Astrocyte (in vitro differentiated cells and primary cell): Measurements from ENCODE around the gene IQGAP2.
"Not testable (repeated sequence)": the region's sequence is repeated elsewhere in the genome, so short reads cannot be mapped to it uniquely, and the experiment has no call there.

ENCODE experiments used
- EZH2 ChIP-seq: IDR thresholded peaks from 2 replicates; pipeline ENCODE4 v1.6.1; 2012; ENCODE audit warnings: mild to moderate bottlenecking, low read length, inconsistent platforms; ENCODE audit not compliant: insufficient read depth
- TF ChIP-seq, protein P1 (sequence below): IDR thresholded peaks from 2 replicates; pipeline ENCODE4 v1.5.1; 2011; ENCODE audit warnings: low read depth, mild to moderate bottlenecking, inconsistent platforms, low read length, moderate library complexity; ENCODE audit not compliant: insufficient read depth

GRCh38 chr5:76550881-76551280 lies 147.8 kb downstream of the IQGAP2 start:
- TF ChIP-seq EZH2: not testable (repeated sequence)
- TF ChIP-seq, protein P1, sequence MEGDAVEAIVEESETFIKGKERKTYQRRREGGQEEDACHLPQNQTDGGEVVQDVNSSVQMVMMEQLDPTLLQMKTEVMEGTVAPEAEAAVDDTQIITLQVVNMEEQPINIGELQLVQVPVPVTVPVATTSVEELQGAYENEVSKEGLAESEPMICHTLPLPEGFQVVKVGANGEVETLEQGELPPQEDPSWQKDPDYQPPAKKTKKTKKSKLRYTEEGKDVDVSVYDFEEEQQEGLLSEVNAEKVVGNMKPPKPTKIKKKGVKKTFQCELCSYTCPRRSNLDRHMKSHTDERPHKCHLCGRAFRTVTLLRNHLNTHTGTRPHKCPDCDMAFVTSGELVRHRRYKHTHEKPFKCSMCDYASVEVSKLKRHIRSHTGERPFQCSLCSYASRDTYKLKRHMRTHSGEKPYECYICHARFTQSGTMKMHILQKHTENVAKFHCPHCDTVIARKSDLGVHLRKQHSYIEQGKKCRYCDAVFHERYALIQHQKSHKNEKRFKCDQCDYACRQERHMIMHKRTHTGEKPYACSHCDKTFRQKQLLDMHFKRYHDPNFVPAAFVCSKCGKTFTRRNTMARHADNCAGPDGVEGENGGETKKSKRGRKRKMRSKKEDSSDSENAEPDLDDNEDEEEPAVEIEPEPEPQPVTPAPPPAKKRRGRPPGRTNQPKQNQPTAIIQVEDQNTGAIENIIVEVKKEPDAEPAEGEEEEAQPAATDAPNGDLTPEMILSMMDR: not testable (repeated sequence)
